Esophagus squamous epithelium (tissue), 4 donors: ENCODE data around the gene IL17RD.

ENCODE experiments used
- POLR2A ChIP-seq, 4 donors: fragments of 450-650 bp; IDR thresholded peaks; one replicate each; pipeline ENCODE4 v1.6.1; 2017; ENCODE audit warnings: antibody characterized with exemption in 4 of 4, mild to moderate bottlenecking in 4 of 4, moderate library complexity in 3 of 4
- TF ChIP-seq, protein P1 (sequence below), 6 experiments: fragments of 450-650 bp in 4 of 6; fragments of 200-600 bp in 2 of 6; sonication (generic) in 2 of 6; IDR thresholded peaks; one replicate each; pipeline ENCODE4 v1.5.1; 2016 to 2019; ENCODE audit warnings: antibody characterized with exemption in 6 of 6, mild to moderate bottlenecking in 4 of 6, moderate library complexity in 4 of 6

DNA sequence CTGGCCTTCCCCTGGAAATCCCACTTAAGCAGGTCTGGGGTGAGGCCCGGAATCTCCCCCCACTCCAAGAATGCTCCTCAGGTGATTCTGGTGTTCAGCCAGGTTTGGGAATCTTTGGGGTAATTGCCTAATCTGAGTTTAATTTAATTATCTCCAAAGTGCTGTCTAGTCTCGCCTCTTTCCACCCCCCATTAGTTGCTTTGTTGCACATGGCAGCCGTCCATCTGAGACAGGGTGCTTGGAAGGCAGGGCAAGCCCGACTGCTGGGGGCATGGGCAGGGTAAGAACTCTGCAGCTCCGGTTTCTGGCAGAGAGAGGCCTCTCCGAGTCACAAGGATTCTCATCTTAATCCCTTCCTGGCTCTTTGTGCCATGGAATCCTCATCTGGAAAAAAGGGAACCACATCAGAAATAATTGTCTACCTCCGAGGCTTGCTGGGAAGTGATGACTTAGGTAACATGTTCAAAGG is 15.0 kb downstream of the IL17RD start:
- TF ChIP-seq, protein P1, sequence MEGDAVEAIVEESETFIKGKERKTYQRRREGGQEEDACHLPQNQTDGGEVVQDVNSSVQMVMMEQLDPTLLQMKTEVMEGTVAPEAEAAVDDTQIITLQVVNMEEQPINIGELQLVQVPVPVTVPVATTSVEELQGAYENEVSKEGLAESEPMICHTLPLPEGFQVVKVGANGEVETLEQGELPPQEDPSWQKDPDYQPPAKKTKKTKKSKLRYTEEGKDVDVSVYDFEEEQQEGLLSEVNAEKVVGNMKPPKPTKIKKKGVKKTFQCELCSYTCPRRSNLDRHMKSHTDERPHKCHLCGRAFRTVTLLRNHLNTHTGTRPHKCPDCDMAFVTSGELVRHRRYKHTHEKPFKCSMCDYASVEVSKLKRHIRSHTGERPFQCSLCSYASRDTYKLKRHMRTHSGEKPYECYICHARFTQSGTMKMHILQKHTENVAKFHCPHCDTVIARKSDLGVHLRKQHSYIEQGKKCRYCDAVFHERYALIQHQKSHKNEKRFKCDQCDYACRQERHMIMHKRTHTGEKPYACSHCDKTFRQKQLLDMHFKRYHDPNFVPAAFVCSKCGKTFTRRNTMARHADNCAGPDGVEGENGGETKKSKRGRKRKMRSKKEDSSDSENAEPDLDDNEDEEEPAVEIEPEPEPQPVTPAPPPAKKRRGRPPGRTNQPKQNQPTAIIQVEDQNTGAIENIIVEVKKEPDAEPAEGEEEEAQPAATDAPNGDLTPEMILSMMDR (IDR thresholded peaks at IDR 0.05): no peak
- no peak for TF ChIP-seq POLR2A (IDR thresholded peaks at IDR 0.05)
